ENCODE data around the gene PPP1R12A. TPM values are rescaled to one million over a fixed set of nuclear protein-coding genes. Genes with fewer than 3 reads are reported as not detected.

The PPP1R12A gene
- total and polyA plus RNA-seq, 2 of the 4 experiments (the other 2 are of a cell fraction): 47.7 to 112 TPM

DNA sequence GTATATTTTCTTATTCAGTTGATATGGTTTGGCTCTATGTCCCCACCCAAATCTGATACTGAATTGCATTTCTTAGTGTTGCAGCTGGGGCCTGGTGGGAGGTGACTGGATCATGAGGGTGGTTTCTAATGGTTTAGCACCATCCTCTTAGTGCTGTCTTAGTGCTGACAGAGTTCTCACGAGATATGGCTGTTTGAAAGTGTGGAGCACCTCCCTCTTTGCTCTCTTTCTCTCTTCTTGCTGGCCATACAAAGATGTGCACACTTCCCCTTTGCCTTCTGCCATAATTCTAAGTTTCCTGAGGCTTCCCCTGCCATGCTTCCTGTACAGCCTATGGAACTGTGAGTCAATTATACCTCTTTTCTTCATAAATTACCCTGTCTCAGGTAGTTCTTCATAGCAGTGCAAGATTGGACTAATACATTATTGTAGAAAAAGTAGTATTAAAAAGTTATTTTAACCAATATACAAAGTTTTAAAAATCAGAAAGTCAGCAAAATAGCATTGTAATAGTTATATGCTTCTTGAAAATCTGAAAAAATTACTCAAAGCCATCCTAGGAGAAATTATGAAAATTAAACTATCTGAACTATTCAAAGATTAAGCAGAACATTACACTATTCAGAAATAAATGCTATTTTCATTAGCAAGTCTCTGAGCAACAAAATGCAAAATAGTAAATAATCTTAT lies 84.1 kb downstream of the PPP1R12A start:
- H3K27me3 ChIP-seq (ENCODE audit: control insufficient read depth, insufficient read depth, low read length): no peaks in the 10 kb centered on the region
- ChIA-PET CTCF (no interaction called here), POLR2A (ENCODE audit: unreplicated experiment) (no interaction called here)
- no peak overlapping the region for H2AK9ac ChIP-seq (replicated peaks; ENCODE audit: low read depth, low read length, poor library complexity)
- no peak overlapping the region for H2AK5ac ChIP-seq (ENCODE audit: low read depth, low read length)
- dilution Hi-C loops (cut with HindIII; ENCODE audit: low sequenced_read_pairs, unreplicated experiment): no loop called here
- no CpG with 5 or more reads among the region's 1 CpG for WGBS, 2 experiments (ENCODE audit: extremely low coverage in 2 of 2, insufficient read length in 1 of 2)
- H3K79me1 ChIP-seq (ENCODE audit: low read depth in 1 of 2, low read length in 2 of 2): peaks cover 16 to 54% of the 10 kb centered on the region in 2 experiments
- H2BK20ac ChIP-seq (ENCODE audit: low read depth, low read length): no peak overlapping the region
- no peak overlapping the region for H3K18ac ChIP-seq (ENCODE audit: low read depth, low read length)
- no peaks in the 10 kb centered on the region; the same call in 1 of the 2 replicates for H3K4me1 ChIP-seq (ENCODE audit: control insufficient read depth, insufficient read depth, low read length)
- H2BK120ac ChIP-seq (ENCODE audit: low read depth, low read length): no peak overlapping the region
- H4K8ac ChIP-seq (ENCODE audit: low read depth in 2 of 2, low read length in 2 of 2): peak overlapping the region in 1 of 2 experiments; percentile 3; a peak in 1 of 4 replicates
- ATAC-seq (ENCODE audit: low read depth) (no peak), DNase-seq (no peak)
- in situ Hi-C loops (cut with MboI; ENCODE audit: low sequenced_read_pairs): no loop called here
- no peak overlapping the region for H3K14ac ChIP-seq (replicated peaks; ENCODE audit: low read depth, low read length)
- no peak overlapping the region for H3K4ac ChIP-seq (ENCODE audit: low read depth, low read length)
- H4K20me1 ChIP-seq (ENCODE audit: insufficient read depth, low read length): peaks cover 19% of the 10 kb centered on the region
- H2BK15ac ChIP-seq (ENCODE audit: low read depth, low read length): no peak overlapping the region
- no peak overlapping the region for H3K4me3 ChIP-seq (ENCODE audit: insufficient read depth, low read depth, low read length)
- H2AFZ ChIP-seq (replicated peaks; ENCODE audit: low read length, poor library complexity): no peak overlapping the region
- H2BK5ac ChIP-seq (ENCODE audit: low read depth, low read length, poor library complexity, severe bottlenecking): no peak overlapping the region
- H3K9me1 ChIP-seq (ENCODE audit: insufficient read depth, low read length): no peaks in the 10 kb centered on the region
- TF ChIP-seq RFX5 (IDR thresholded peaks at IDR 0.05; ENCODE audit: low read depth, low read length) (no peak), CEBPB (IDR thresholded peaks at IDR 0.05; ENCODE audit: low read depth, low read length) (no peak), CHD1 (IDR thresholded peaks at IDR 0.05; ENCODE audit: low read depth, low read length) (no peak), MXI1 (IDR thresholded peaks at IDR 0.05; ENCODE audit: borderline replicate concordance, low read depth, low read length) (no peak), RCOR1 (IDR thresholded peaks at IDR 0.05; ENCODE audit: insufficient replicate concordance, low read length) (no peak), MAZ (IDR thresholded peaks at IDR 0.05; ENCODE audit: borderline replicate concordance, low read depth, low read length) (no peak), SMC3 (IDR thresholded peaks at IDR 0.05; ENCODE audit: low read depth, low read length) (no peak), POLR2A (IDR thresholded peaks at IDR 0.05; ENCODE audit: low read depth, low read length) (no peak), RAD21 (IDR thresholded peaks at IDR 0.05; ENCODE audit: low read length) (no peak), ELK1 (IDR thresholded peaks at IDR 0.05; ENCODE audit: borderline replicate concordance, low read depth, low read length) (no peak), USF2 (IDR thresholded peaks at IDR 0.05; ENCODE audit: low read depth, low read length) (no peak), MAFK (IDR thresholded peaks at IDR 0.05; ENCODE audit: low read depth, low read length) (no peak), NFE2L2 (IDR thresholded peaks at IDR 0.05; ENCODE audit: low read depth, low read length) (no peak), CTCF (conservative IDR thresholded peaks at IDR 0.05; ENCODE audit: low read depth, low read length) (no peak), FOS (IDR thresholded peaks at IDR 0.05; ENCODE audit: low read depth, low read length) (no peak), BHLHE40 (IDR thresholded peaks at IDR 0.05; ENCODE audit: low read depth, low read length) (no peak)
- H3K9ac ChIP-seq (ENCODE audit: low read depth, low read length): no peak overlapping the region
- BruUV-seq (replicated peaks): no TSS peak
- H3K9me3 ChIP-seq (ENCODE audit: control insufficient read depth, insufficient read depth, low read length): no peaks in the 10 kb centered on the region
- H3K23ac ChIP-seq (ENCODE audit: low read depth, low read length): no peak overlapping the region
- no peak overlapping the region for H4K91ac ChIP-seq (ENCODE audit: insufficient read depth, low read depth, low read length)
- H3K27ac ChIP-seq (ENCODE audit: insufficient read depth, low read length): no peak overlapping the region
- H3K4me2 ChIP-seq (ENCODE audit: low read depth, low read length): no peak overlapping the region
- intact Hi-C loops (cut with micrococcal nuclease): no loop called here
- no peak overlapping the region for H3K56ac ChIP-seq (ENCODE audit: extremely low read depth, insufficient read depth, low read length)
- no peaks in the 10 kb centered on the region for H3K36me3 ChIP-seq (ENCODE audit: control insufficient read depth, insufficient read depth, low read length)
- no peak overlapping the region for H4K5ac ChIP-seq (ENCODE audit: low read depth, low read length)
